IPS-11a (cell line): ENCODE data around the gene CEPT1.

ENCODE experiments used
- H3K4me3 ChIP-seq: one replicate; pipeline ENCODE4 v1.5.1; 2013; ENCODE audit warnings: low read depth, low read length, control low read depth

CEPT1 gene

DNA sequence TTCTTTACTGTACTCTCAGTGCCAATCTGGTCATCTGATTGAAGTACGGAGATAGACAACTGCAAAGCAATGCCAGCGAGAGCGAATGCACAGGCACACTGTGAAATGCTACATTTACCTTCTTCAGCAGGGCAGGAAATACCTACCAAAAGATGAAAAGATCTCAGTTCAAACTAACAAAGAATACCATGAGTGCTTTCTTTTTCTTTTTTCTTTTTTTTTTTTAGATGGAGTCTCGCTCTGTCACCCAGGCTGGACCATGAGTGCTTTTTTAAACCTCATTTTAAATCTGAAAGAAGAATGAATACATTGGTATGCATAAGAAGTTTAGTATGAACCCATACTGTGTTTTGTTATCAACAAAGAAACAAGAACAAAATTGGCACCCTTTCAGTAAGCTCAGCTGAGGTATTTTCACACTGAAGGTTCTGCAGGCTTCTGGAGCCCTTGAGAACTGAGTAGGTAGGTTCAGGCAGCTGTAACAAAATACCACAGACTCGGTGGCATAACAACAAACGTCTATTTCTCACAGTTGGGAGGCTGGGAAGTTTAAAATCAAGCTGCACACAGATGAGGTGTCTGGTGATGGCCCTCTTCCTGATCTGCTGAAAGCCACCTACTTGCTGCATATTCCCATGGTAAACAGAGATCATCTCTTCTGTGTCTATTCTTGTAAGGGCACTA, 85.8 kb downstream of the CEPT1 start:
- no peak overlapping the region for H3K4me3 ChIP-seq

DNA sequence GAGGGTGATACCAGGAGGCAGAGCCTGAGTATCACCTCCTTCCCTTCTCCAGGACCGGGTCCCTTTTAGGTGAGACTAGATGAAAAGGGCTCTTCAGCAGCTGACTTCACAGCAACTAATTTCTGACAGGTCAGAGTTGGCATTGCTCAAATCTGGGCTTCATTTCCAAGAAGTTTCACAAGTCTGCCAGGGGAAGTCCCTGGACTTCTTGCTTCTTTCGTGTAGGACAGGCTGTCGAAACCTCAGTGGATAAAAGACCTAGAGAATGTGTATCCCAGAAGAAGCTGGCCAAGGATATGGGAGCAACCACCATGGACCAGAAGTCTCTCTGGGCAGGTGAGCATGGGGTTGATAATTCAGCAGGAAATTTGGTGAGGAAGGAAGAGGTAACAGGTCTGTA, 87.4 kb downstream of the CEPT1 start, which contains the start of gene CHI3L2:
CHI3L2 (plus strand) TSS at position 280 of the 400 bp plus-strand sequence; CDS start at position 297, 17 bp downstream.
- H3K4me3 ChIP-seq = no peak within 1 kb of the TSS

DNA sequence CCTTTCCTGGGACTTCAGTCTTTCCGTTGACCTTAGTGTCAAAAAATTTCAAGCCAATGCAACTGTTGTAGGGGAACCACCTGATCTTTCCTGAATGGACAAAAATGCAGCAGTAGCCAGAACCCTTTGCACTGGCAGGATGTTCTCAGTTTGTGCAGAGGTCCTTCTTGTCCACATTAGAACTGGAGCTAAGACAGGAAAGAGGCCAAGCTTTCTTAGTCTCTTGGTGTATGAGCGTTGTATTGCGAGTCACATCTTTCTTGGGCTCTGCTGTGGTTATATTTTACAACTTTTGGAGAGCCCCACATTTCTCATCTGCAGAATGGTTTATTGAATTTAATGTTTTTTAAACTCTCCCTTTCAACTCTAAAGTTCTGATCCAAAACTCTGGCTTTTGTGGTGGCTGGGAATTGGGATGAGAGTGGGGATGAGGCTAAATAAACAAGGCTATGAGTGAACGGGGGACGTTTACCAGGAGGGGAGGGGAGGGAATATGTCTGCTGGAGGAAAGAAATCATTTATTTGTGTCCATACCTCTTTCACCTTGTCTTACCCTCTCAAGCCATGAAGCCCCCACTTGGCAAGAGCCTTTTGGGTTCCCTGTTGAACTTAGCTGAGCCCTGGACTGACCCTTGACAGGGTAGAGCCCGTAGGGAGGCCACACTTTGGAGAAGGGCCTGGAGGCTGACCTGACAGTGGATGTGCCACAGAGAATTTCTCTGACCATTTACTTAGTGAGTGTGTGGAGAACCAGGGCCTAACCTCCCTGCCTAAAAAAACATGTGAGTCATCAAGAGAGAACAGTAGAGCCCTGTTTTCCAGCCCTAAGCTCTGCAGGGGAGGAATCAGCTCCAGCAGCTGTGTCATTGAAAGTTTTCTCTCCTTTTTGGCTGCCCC, 88.1 kb downstream of the CEPT1 start:
- H3K4me3 ChIP-seq = no peak overlapping the region

DNA sequence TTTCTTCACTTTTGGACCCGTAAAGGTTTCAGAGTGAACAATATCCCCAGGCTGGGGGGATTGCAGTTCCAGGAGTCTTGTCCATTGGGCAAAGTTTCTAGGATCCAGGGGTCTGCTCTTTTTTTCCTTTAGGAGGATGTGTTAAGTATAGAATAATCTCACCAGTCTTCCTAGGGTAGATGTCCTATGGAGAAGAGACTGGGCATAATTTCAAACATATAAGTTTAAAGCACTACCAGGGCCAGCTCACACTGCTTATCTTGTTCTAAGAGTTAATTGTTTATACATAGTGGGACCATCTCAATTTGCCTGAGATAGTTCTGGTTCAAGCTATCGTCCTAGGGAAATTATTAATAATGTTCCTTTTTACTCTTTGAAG, 88.7 kb downstream of the CEPT1 start:
- no peak overlapping the region for H3K4me3 ChIP-seq

DNA sequence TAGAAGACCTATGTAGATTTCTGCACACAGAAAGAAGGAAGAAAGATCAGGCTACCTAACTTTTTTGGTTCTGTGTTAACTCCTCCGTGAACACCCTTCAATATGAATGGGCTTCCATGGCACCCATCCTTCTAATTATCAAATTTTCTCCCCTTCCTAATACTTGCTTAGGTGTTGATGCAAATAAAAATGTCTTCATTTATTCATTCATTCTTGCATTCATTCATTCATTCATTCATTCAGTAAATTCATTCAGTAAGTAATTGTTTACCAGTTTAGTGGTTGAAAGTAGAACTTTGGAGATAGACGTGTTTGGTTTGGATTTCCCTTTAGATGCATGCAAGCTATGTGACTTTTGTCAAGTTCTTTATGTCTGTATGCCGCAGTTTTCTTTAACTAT, 92.1 kb downstream of the CEPT1 start:
- no peak overlapping the region for H3K4me3 ChIP-seq

DNA sequence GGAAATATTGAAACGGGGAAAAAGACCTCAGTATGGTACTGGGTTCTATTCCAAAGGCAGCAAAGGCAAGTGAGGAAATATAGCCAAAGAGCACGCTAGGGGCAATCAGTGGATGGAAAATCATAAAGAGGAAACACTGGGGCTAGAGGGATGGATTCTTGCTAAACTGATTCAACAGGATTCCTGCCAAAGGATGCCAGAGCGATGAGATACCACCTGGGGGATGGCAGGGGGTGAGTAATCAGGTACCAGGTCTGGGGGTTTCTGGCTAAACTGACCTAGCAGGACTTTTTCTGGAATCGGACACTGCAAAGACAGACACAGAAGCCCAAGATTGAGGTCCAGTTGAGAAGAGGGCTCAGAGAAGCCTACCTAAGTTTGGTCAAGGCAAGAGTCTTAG, 94.2 kb downstream of the CEPT1 start:
- no peak overlapping the region for H3K4me3 ChIP-seq
